Astrocyte of the cerebellum (primary cell): ENCODE measurements around the gene GABRG3.

Source experiments
- DNase-seq: peaks from one replicate; pipeline ENCODE4 v3.0.0-alpha.2; 2011; ENCODE audit warnings: low read depth
- H3K4me3 ChIP-seq: 2 replicates; pipeline ENCODE4 v1.5.1; 2011; ENCODE audit warnings: mild to moderate bottlenecking, low read depth, low read length, moderate library complexity
- CTCF ChIP-seq: IDR thresholded peaks from 2 replicates; pipeline ENCODE4 v1.5.1; 2012; ENCODE audit warnings: low read length, low read depth, moderate library complexity, mild to moderate bottlenecking; ENCODE audit errors: missing control alignments
- in situ Hi-C: cut with HindIII; loops from 2 replicates; pipeline ENCODE4 v1.10.0; 2017; ENCODE audit warnings: low sequenced_read_pairs

Gene GABRG3

DNA sequence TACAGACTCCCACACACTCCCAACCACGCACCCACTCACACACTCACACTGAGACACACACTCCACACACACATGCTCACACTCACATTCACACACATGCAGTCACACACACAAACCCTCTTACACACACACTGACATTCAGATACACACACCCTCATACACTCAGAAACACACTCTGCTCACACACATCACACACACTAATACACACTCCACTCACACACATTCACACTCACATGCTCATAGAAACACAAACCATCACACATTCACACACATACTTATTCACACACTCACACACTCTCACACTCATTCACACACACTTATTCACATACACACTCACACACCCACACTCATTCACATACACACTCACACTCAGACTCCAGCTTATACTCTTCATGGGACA lies 618.8 kb downstream of the GABRG3 start:
- DNase-seq, result no peak
- no peak overlapping the region for H3K4me3 ChIP-seq
- in situ Hi-C loops, result no loop called here
- no peak for TF ChIP-seq CTCF
